GM12878 (cell line): ENCODE data around the gene MTHFD1. TPM values are rescaled to one million over a fixed set of nuclear protein-coding genes. Genes with fewer than 3 reads are reported as not detected.

Experiments used
- BMI1 ChIP-seq: fragments of 450-650 bp; IDR thresholded peaks from 2 replicates; pipeline ENCODE4 v1.6.1; 2016; ENCODE audit warnings: mild to moderate bottlenecking, moderate library complexity, borderline replicate concordance
- BRCA1 ChIP-seq: IDR thresholded peaks from 2 replicates; pipeline ENCODE4 v1.6.1; 2011; ENCODE audit warnings: low read depth, low read length, improper control_type of control experiment
- CHD1 ChIP-seq: IDR thresholded peaks from 2 replicates; pipeline ENCODE4 v1.6.1; 2012; ENCODE audit warnings: low read depth, low read length, improper control_type of control experiment
- DPF2 ChIP-seq: fragments of 450-650 bp; IDR thresholded peaks from 2 replicates; pipeline ENCODE4 v1.6.1; 2017; ENCODE audit warnings: mild to moderate bottlenecking
- E2F4 ChIP-seq: IDR thresholded peaks from 2 replicates; pipeline ENCODE4 v1.6.1; 2012; ENCODE audit warnings: low read depth, low read length, improper control_type of control experiment
- E4F1 ChIP-seq: fragments of 450-650 bp; IDR thresholded peaks from 2 replicates; pipeline ENCODE4 v1.6.1; 2018; ENCODE audit warnings: borderline replicate concordance, mild to moderate bottlenecking; ENCODE audit not compliant: partially characterized antibody
- FOS ChIP-seq: IDR thresholded peaks from 3 replicates; pipeline ENCODE4 v1.6.1; 2011; ENCODE audit warnings: borderline replicate concordance; ENCODE audit not compliant: insufficient read length; ENCODE audit errors: extremely low read depth
- GATAD2B ChIP-seq: fragments of 450-650 bp; conservative IDR thresholded peaks from 2 replicates; pipeline ENCODE4 v1.6.1; 2017; ENCODE audit warnings: low read depth, mild to moderate bottlenecking, moderate library complexity
- HCFC1 ChIP-seq: fragments of 150-350 bp; IDR thresholded peaks from 2 replicates; pipeline ENCODE4 v1.6.1; 2014; ENCODE audit warnings: low read length
- IKZF1 ChIP-seq: fragments of 450-650 bp; conservative IDR thresholded peaks from 2 replicates; pipeline ENCODE4 v1.6.1; 2017; ENCODE audit warnings: antibody characterized with exemption, mild to moderate bottlenecking
- IRF5 ChIP-seq: fragments of 450-650 bp; IDR thresholded peaks from 2 replicates; pipeline ENCODE4 v1.6.1; 2017; ENCODE audit warnings: borderline replicate concordance
- MTA3 ChIP-seq: IDR thresholded peaks from 2 replicates; pipeline ENCODE4 v1.6.1; 2012; ENCODE audit warnings: low read length, inconsistent platforms, borderline replicate concordance
- MYB ChIP-seq: fragments of 150-350 bp; IDR thresholded peaks from 2 replicates; pipeline ENCODE4 v1.6.1; 2014; ENCODE audit warnings: mild to moderate bottlenecking, low read depth, low read length, borderline replicate concordance
- PBX3 ChIP-seq: IDR thresholded peaks from 2 replicates; pipeline ENCODE4 v1.6.1; 2011; ENCODE audit warnings: mild to moderate bottlenecking, low read depth, low read length, moderate library complexity; ENCODE audit not compliant: insufficient replicate concordance
- RAD21 ChIP-seq: IDR thresholded peaks from 2 replicates; pipeline ENCODE4 v1.6.1; 2011; ENCODE audit warnings: mild to moderate bottlenecking, low read depth, low read length, moderate library complexity; ENCODE audit not compliant: insufficient read depth
- RBBP5 ChIP-seq: fragments of 200-600 bp; sonication (generic); conservative IDR thresholded peaks from 2 replicates; pipeline ENCODE4 v1.6.1; 2016
- SMAD5 ChIP-seq: IDR thresholded peaks from 2 replicates; pipeline ENCODE4 v1.6.1; 2016; ENCODE audit warnings: antibody characterized with exemption, low read depth
- TBL1XR1 ChIP-seq: IDR thresholded peaks from 2 replicates; pipeline ENCODE4 v1.6.1; 2012; ENCODE audit warnings: low read depth, low read length, improper control_type of control experiment
- TCF7 ChIP-seq: IDR thresholded peaks from 2 replicates; pipeline ENCODE4 v1.6.1; 2014; ENCODE audit warnings: antibody characterized with exemption, borderline replicate concordance
- USF1 ChIP-seq: IDR thresholded peaks from 2 replicates; pipeline ENCODE4 v1.6.1; 2011; ENCODE audit warnings: borderline replicate concordance, low read depth, mild to moderate bottlenecking, moderate library complexity, mixed read lengths, low read length; ENCODE audit not compliant: insufficient read depth; ENCODE audit errors: extremely low read length
- USF2 ChIP-seq: IDR thresholded peaks from 2 replicates; pipeline ENCODE4 v1.6.1; 2011; ENCODE audit warnings: low read depth, low read length, improper control_type of control experiment, borderline replicate concordance
- ZNF384 ChIP-seq: IDR thresholded peaks from 2 replicates; pipeline ENCODE4 v1.6.1; 2012; ENCODE audit warnings: low read depth, mild to moderate bottlenecking, low read length, improper control_type of control experiment, borderline replicate concordance
- polyA plus RNA-seq, 11 experiments: library from polyadenylated mRNA; depleted of rRNA in 4 of 11; unstranded in 6 of 11; stranded (reverse) in 5 of 11; fragments of >200 nt; fragmentation: Nextera tagmentation in 4 of 11; fragmentation: Illumina TruSeq in 1 of 11; extraction: Ambion mirVana in 4 of 11; extraction: Trizol in 1 of 11; gene quantifications; 1 replicate in 1 of 11; 2 replicates in 10 of 11; pipeline versions ENCODE4 v1.2.1 to v1.2.3, GENCODE V29; 2011 to 2016; ENCODE audit warnings: inconsistent platforms in 2 of 11, missing spikeins in 2 of 11, low read depth in 1 of 11
- total RNA-seq, 4 experiments: library from RNA; depleted of rRNA in 3 of 4; stranded (reverse); fragments of >200 nt in 3 of 4; fragmentation: Illumina TruSeq in 1 of 4; extraction: Trizol in 1 of 4; gene quantifications; 2 replicates each; pipeline versions ENCODE4 v1.2.1 to v1.2.3, GENCODE V29; 2013 to 2021

Gene MTHFD1
- total and polyA plus RNA-seq, 10 of the 15 experiments (the other 5 are each of a cell fraction or from before 2014, with no cell fraction given): 99.3 to 310 (median 173) TPM

- TF ChIP-seq TCF7 (no peak), TBL1XR1 (no peak), RAD21 (no peak), RBBP5 (no peak), USF1 (no peak), DPF2 (peak; percentile 92), IRF5 (no peak), BRCA1 (no peak), ZNF384 (no peak), USF2 (no peak), CHD1 (no peak), SMAD5 (no peak), HCFC1 (no peak), E2F4 (no peak), FOS (no peak), MYB (no peak), E4F1 (no peak), PBX3 (peak; percentile 91), GATAD2B (peak; percentile 80), BMI1 (no peak), IKZF1 (0 out of 2 replicates have a peak, but pooled peaks have one; percentile 23), MTA3 (no peak)
These were observed 77.2 kb downstream of the MTHFD1 start, which contains the start of gene AKAP5 (continued) for GRCh38 chr14:64465191-64465822.
